IMR-90 (cell line): ENCODE results near the gene DENND6B. TPM values are rescaled to one million over a fixed set of nuclear protein-coding genes. Genes with fewer than 3 reads are reported as not detected.

Source experiments
- ATAC-seq: fragments of 200-7000 bp; cut with Tn5 transposase; 2 replicates; pipeline ENCODE4 v1.9.1; 2020; ENCODE audit warnings: low read depth, mild to moderate bottlenecking, moderate library complexity
- BruUV-seq: library from RNA; stranded (reverse); fragments of 400-500 nt; replicated peaks from 2 replicates; lab custom pipeline; 2021; lab: Mats Ljungman, UMichigan
- CTCF ChIA-PET: fragments of 300-600 bp; formaldehyde crosslinking; extraction: SDS; loops from one replicate; lab custom pipeline; 2021; ENCODE audit warnings: antibody characterized with exemption; lab: Yijun Ruan, JAX
- POLR2A ChIA-PET: fragments of 300-600 bp; sonication (Branson Sonifier 250); formaldehyde crosslinking; loops from one replicate; lab custom pipeline; 2022; ENCODE audit warnings: antibody characterized with exemption; ENCODE audit not compliant: unreplicated experiment; lab: Charles Lee
- DNase-seq: peaks from one replicate; pipeline ENCODE4 v3.0.0; 2013
- H2AFZ ChIP-seq: replicated peaks from 2 replicates; pipeline ENCODE3; 2013; ENCODE audit warnings: low read length, mild to moderate bottlenecking; ENCODE audit not compliant: poor library complexity
- H2AK5ac ChIP-seq: 2 replicates; pipeline ENCODE4 v1.6.1; 2013; ENCODE audit warnings: low read depth, low read length, inconsistent platforms
- H2AK9ac ChIP-seq: replicated peaks from 2 replicates; pipeline ENCODE3; 2013; ENCODE audit warnings: mild to moderate bottlenecking, low read depth, low read length, moderate library complexity; ENCODE audit not compliant: poor library complexity
- H2BK120ac ChIP-seq: 2 replicates; pipeline ENCODE4 v1.6.1; 2013; ENCODE audit warnings: low read depth, low read length, inconsistent platforms
- H2BK15ac ChIP-seq: 3 replicates; pipeline ENCODE4 v1.6.1; 2013; ENCODE audit warnings: low read depth, low read length, inconsistent platforms
- H2BK20ac ChIP-seq: 2 replicates; pipeline ENCODE4 v1.6.1; 2013; ENCODE audit warnings: low read depth, mild to moderate bottlenecking, inconsistent platforms, low read length, moderate library complexity
- H2BK5ac ChIP-seq: 2 replicates; pipeline ENCODE4 v1.6.1; 2013; ENCODE audit warnings: mild to moderate bottlenecking, low read depth, low read length, inconsistent platforms; ENCODE audit not compliant: poor library complexity, severe bottlenecking
- H3K14ac ChIP-seq: replicated peaks from 2 replicates; pipeline ENCODE4 v1.6.1; 2013; ENCODE audit warnings: low read depth, low read length, inconsistent platforms
- H3K18ac ChIP-seq: 2 replicates; pipeline ENCODE4 v1.6.1; 2013; ENCODE audit warnings: low read depth, low read length, control low read depth
- H3K23ac ChIP-seq: 2 replicates; pipeline ENCODE4 v1.6.1; 2013; ENCODE audit warnings: low read depth, low read length, inconsistent platforms
- H3K27ac ChIP-seq: 2 replicates; pipeline ENCODE4 v1.5.1; 2013; ENCODE audit warnings: mild to moderate bottlenecking, control low read depth, low read length; ENCODE audit not compliant: insufficient read depth
- H3K27me3 ChIP-seq: 2 replicates; pipeline ENCODE4 v1.6.1; 2013; ENCODE audit warnings: low read length; ENCODE audit not compliant: control insufficient read depth, insufficient read depth
- H3K36me3 ChIP-seq: 2 replicates; pipeline ENCODE4 v1.6.1; 2013; ENCODE audit warnings: low read length, mixed read lengths; ENCODE audit not compliant: control insufficient read depth, insufficient read depth
- H3K4ac ChIP-seq: 2 replicates; pipeline ENCODE4 v1.6.1; 2013; ENCODE audit warnings: low read depth, low read length, inconsistent platforms
- H3K4me1 ChIP-seq: 2 replicates; pipeline ENCODE4 v1.6.1; 2013; ENCODE audit warnings: low read length, mixed read lengths; ENCODE audit not compliant: control insufficient read depth, insufficient read depth
- H3K4me2 ChIP-seq: 2 replicates; pipeline ENCODE4 v1.6.1; 2013; ENCODE audit warnings: low read depth, mild to moderate bottlenecking, control low read depth, low read length, moderate library complexity
- H3K4me3 ChIP-seq: 2 replicates; pipeline ENCODE4 v1.5.1; 2013; ENCODE audit warnings: low read depth, mild to moderate bottlenecking, control low read depth, low read length, moderate library complexity; ENCODE audit not compliant: insufficient read depth
- H3K56ac ChIP-seq: 2 replicates; pipeline ENCODE4 v1.6.1; 2013; ENCODE audit warnings: low read length, inconsistent platforms; ENCODE audit not compliant: insufficient read depth; ENCODE audit errors: extremely low read depth
- H3K79me1 ChIP-seq, 2 experiments: 2 replicates each; pipeline ENCODE4 v1.6.1; 2013; ENCODE audit warnings: low read length in 2 of 2, inconsistent platforms in 1 of 2, low read depth in 1 of 2
- H3K9ac ChIP-seq: 2 replicates; pipeline ENCODE4 v1.6.1; 2013; ENCODE audit warnings: low read depth, low read length, control low read depth
- H3K9me1 ChIP-seq: 2 replicates; pipeline ENCODE4 v1.6.1; 2013; ENCODE audit warnings: low read length, inconsistent platforms; ENCODE audit not compliant: insufficient read depth
- H3K9me3 ChIP-seq: 2 replicates; pipeline ENCODE4 v1.6.1; 2013; ENCODE audit warnings: low read length; ENCODE audit not compliant: control insufficient read depth, insufficient read depth
- H4K20me1 ChIP-seq: 2 replicates; pipeline ENCODE4 v1.6.1; 2013; ENCODE audit warnings: low read length, inconsistent platforms; ENCODE audit not compliant: insufficient read depth
- H4K5ac ChIP-seq: 2 replicates; pipeline ENCODE4 v1.6.1; 2013; ENCODE audit warnings: mild to moderate bottlenecking, low read depth, low read length, control low read depth
- H4K8ac ChIP-seq, 2 experiments: 2 replicates each; pipeline ENCODE4 v1.6.1; 2013; ENCODE audit warnings: low read depth in 2 of 2, low read length in 2 of 2, control low read depth in 1 of 2, inconsistent platforms in 1 of 2
- H4K91ac ChIP-seq: 2 replicates; pipeline ENCODE4 v1.6.1; 2013; ENCODE audit warnings: low read depth, low read length, inconsistent platforms; ENCODE audit not compliant: insufficient read depth
- BHLHE40 ChIP-seq: fragments of 150-350 bp; IDR thresholded peaks from 2 replicates; pipeline ENCODE4 v1.6.1; 2016; ENCODE audit warnings: mild to moderate bottlenecking, low read depth, low read length
- CHD1 ChIP-seq: IDR thresholded peaks from 2 replicates; pipeline ENCODE4 v1.6.1; 2012; ENCODE audit warnings: low read depth, low read length, improper control_type of control experiment
- FOS ChIP-seq: fragments of 150-350 bp; IDR thresholded peaks from 2 replicates; pipeline ENCODE4 v1.6.1; 2016; ENCODE audit warnings: low read depth, low read length
- MXI1 ChIP-seq: IDR thresholded peaks from 2 replicates; pipeline ENCODE4 v1.6.1; 2012; ENCODE audit warnings: low read depth, mild to moderate bottlenecking, low read length, moderate library complexity, borderline replicate concordance
- RCOR1 ChIP-seq: IDR thresholded peaks from 2 replicates; pipeline ENCODE4 v1.6.1; 2012; ENCODE audit warnings: mild to moderate bottlenecking, low read length, improper control_type of control experiment; ENCODE audit not compliant: insufficient replicate concordance
- RFX5 ChIP-seq: IDR thresholded peaks from 2 replicates; pipeline ENCODE4 v1.8.0; 2012; ENCODE audit warnings: low read depth, mild to moderate bottlenecking, low read length, moderate library complexity
- USF2 ChIP-seq: fragments of 150-350 bp; IDR thresholded peaks from 2 replicates; pipeline ENCODE4 v1.6.1; 2017; ENCODE audit warnings: mild to moderate bottlenecking, antibody characterized with exemption, low read length, low read depth
- WGBS, 2 experiments: methylation state at CpG; one replicate each; pipeline versions ENCODE4 v1.1.5 to v1.1.7; 2013; ENCODE audit warnings: missing lambda C conversion rate in 2 of 2; ENCODE audit not compliant: insufficient read length in 1 of 2; ENCODE audit errors: extremely low coverage in 2 of 2; 5-methylcytosine and 5-hydroxymethylcytosine counted together
- dilution Hi-C: fragments of 300-500 bp; cut with HindIII; formaldehyde crosslinking; loops from one replicate; pipeline ENCODE4 v1.14.3; 2018; ENCODE audit warnings: low sequenced_read_pairs; ENCODE audit not compliant: unreplicated experiment
- in situ Hi-C: fragments of 300-500 bp; cut with MboI; formaldehyde crosslinking; loops from 3 replicates; pipeline ENCODE4 v1.14.3; 2019; ENCODE audit warnings: low sequenced_read_pairs, inconsistent platforms, mixed read lengths
- intact Hi-C: fragments of 100-400 bp; cut with micrococcal nuclease; formaldehyde crosslinking; loops from 2 replicates; pipeline ENCODE4 v1.10.0; 2022
- polyA plus RNA-seq, 3 experiments: library from polyadenylated mRNA; depleted of rRNA; stranded (reverse); fragments of >200 nt; gene quantifications; 2 replicates each; pipeline ENCODE4 v1.2.3, GENCODE V29; 2012; ENCODE audit warnings: low replicate concordance in 1 of 3
- total RNA-seq: library from RNA; depleted of rRNA; stranded (reverse); fragments of >200 nt; gene quantifications from 2 replicates; pipeline ENCODE4 v1.2.3, GENCODE V29; 2012

Gene DENND6B
- total and polyA plus RNA-seq, 2 of the 4 experiments (the other 2 are of a cell fraction) = 0.36 to 4.9 TPM

DNA sequence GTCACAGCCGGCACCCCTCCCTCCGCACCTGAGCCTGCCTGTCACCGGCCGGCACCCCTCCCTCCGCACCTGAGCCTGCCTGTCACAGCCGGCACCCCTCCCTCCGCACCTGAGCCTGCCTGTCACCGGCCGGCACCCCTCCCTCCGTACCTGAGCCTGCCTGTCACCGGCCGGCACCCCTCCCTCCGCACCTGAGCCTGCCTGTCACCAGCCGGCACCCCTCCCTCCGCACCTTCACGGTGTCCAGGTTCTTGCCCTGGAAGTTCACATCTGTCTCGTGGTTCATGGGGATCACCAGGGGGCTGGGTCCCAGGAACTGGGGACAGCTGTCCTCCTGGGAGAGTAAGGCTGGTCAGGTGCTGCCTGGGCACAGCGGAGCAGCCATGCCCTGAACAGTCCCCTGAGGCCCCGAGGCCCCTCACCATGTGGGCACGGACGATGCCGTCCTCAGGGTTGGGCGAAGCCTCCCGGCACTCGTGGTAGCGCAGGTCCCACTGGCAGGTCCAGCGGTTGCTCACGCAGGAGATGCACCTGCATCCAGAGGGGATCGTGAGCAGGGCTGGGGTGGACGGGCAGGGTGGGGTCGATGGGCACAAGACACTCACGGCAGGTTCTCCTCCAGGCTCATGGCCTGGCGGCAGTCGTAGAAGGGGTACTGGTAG is 41.1 kb downstream of the DENND6B start:
- H2BK20ac ChIP-seq = no peak overlapping the region
- no peak overlapping the region for H2AFZ ChIP-seq
- TF ChIP-seq USF2 (no peak), MXI1 (no peak), RFX5 (no peak), BHLHE40 (no peak), CHD1 (no peak), FOS (no peak), RCOR1 (no peak)
- dilution Hi-C loops = no loop called here
- H3K9me1 ChIP-seq = no peaks in the 10 kb centered on the region
- no peak overlapping the region for H2AK9ac ChIP-seq
- H4K20me1 ChIP-seq = peaks cover 65% of the 10 kb centered on the region
- ChIA-PET CTCF (no interaction called here), POLR2A (no interaction called here)
- peaks cover 13 to 56% of the 10 kb centered on the region in 2 experiments; a peak in 3 of 4 replicates for H3K79me1 ChIP-seq
- no peak overlapping the region for H3K27ac ChIP-seq
- no peak overlapping the region for H4K5ac ChIP-seq
- intact Hi-C loops = no loop called here
- H3K4ac ChIP-seq = no peak overlapping the region
- H2BK15ac ChIP-seq = no peak overlapping the region
- no peak overlapping the region for H3K23ac ChIP-seq
- peaks cover 8% of the 10 kb centered on the region for H3K4me1 ChIP-seq
- H3K4me3 ChIP-seq = no peak overlapping the region
- in situ Hi-C loops = no loop called here
- H2AK5ac ChIP-seq = no peak overlapping the region
- no peak overlapping the region for H3K9ac ChIP-seq
- peaks cover 86% of the 10 kb centered on the region for H3K36me3 ChIP-seq
- no peak overlapping the region for H3K18ac ChIP-seq
- H4K8ac ChIP-seq = no peak overlapping the region
- no peak for ATAC-seq
- no peak overlapping the region for H2BK120ac ChIP-seq
- H2BK5ac ChIP-seq = peak overlapping the region; percentile 45
- H3K27me3 ChIP-seq = no peaks in the 10 kb centered on the region
- DNase-seq = no peak
- no peaks in the 10 kb centered on the region for H3K9me3 ChIP-seq
- H3K56ac ChIP-seq = no peak overlapping the region
- WGBS, 2 experiments = 98% methylated on average over 16 of the region's 34 CpGs; no CpG with 5 or more reads in 1 of the 2 experiments
- BruUV-seq = no TSS peak
- H3K14ac ChIP-seq = no peak overlapping the region
- H3K4me2 ChIP-seq = no peak overlapping the region
- no peak overlapping the region for H4K91ac ChIP-seq
